H9 (cell line): Measurements from ENCODE around the gene STXBP1. TPM values are rescaled to one million over a fixed set of nuclear protein-coding genes. Genes with fewer than 3 reads are reported as not detected.

Experiments
- DNase-seq: peaks from one replicate; pipeline ENCODE4 v3.0.0-alpha.2; 2017
- H2AFZ ChIP-seq: one replicate; pipeline ENCODE4 v1.6.1; 2013; ENCODE audit warnings: mild to moderate bottlenecking, low read length, control low read depth, moderate library complexity
- H2AK5ac ChIP-seq: 2 replicates; pipeline ENCODE4 v1.6.1; 2013; ENCODE audit warnings: low read length, control low read depth, mixed read lengths; ENCODE audit not compliant: insufficient read length
- H2BK120ac ChIP-seq: one replicate; pipeline ENCODE4 v1.6.1; 2013; ENCODE audit warnings: low read depth, mild to moderate bottlenecking, low read length, control low read depth, inconsistent platforms; ENCODE audit not compliant: poor library complexity, severe bottlenecking
- H2BK12ac ChIP-seq: 2 replicates; pipeline ENCODE4 v1.6.1; 2013; ENCODE audit warnings: low read length, control low read depth, mixed read lengths, low read depth; ENCODE audit not compliant: insufficient read length
- H2BK15ac ChIP-seq: 2 replicates; pipeline ENCODE4 v1.6.1; 2013; ENCODE audit warnings: low read depth, low read length, control low read depth
- H2BK20ac ChIP-seq: one replicate; pipeline ENCODE4 v1.6.1; 2013; ENCODE audit warnings: low read depth, mild to moderate bottlenecking, low read length, control low read depth, inconsistent platforms; ENCODE audit not compliant: poor library complexity, severe bottlenecking
- H2BK5ac ChIP-seq: 2 replicates; pipeline ENCODE4 v1.6.1; 2013; ENCODE audit warnings: low read length, control low read depth, mixed read lengths; ENCODE audit not compliant: insufficient read length
- H3K14ac ChIP-seq: 2 replicates; pipeline ENCODE4 v1.6.1; 2013; ENCODE audit warnings: low read length, control low read depth; ENCODE audit not compliant: insufficient read depth
- H3K18ac ChIP-seq: 2 replicates; pipeline ENCODE4 v1.6.1; 2013; ENCODE audit warnings: low read depth, mild to moderate bottlenecking, mixed read lengths, low read length, control low read depth; ENCODE audit not compliant: insufficient read length
- H3K23ac ChIP-seq: 2 replicates; pipeline ENCODE4 v1.6.1; 2013; ENCODE audit warnings: low read length, control low read depth, mixed read lengths, low read depth; ENCODE audit not compliant: insufficient read length
- H3K23me2 ChIP-seq: 2 replicates; pipeline ENCODE4 v1.6.1; 2013; ENCODE audit warnings: low read depth, mild to moderate bottlenecking, mixed read lengths, low read length, control low read depth; ENCODE audit not compliant: insufficient read length, poor library complexity, severe bottlenecking
- H3K27ac ChIP-seq: 2 replicates; pipeline ENCODE4 v1.5.1; 2013; ENCODE audit warnings: low read length, control low read depth, mixed read lengths, low read depth; ENCODE audit not compliant: insufficient read length
- H3K27me3 ChIP-seq: 2 replicates; pipeline ENCODE4 v1.6.1; 2013; ENCODE audit warnings: low read length, control low read depth, inconsistent platforms; ENCODE audit not compliant: insufficient read depth
- H3K4ac ChIP-seq: 2 replicates; pipeline ENCODE4 v1.6.1; 2013; ENCODE audit warnings: low read depth, mild to moderate bottlenecking, control low read depth, inconsistent platforms, low read length, moderate library complexity
- H3K4me1 ChIP-seq: 2 replicates; pipeline ENCODE4 v1.6.1; 2013; ENCODE audit warnings: low read length, control low read depth, inconsistent platforms; ENCODE audit not compliant: insufficient read depth
- H3K4me2 ChIP-seq: 2 replicates; pipeline ENCODE4 v1.6.1; 2013; ENCODE audit warnings: low read length, control low read depth, mixed read lengths; ENCODE audit not compliant: insufficient read length, insufficient read depth
- H3K56ac ChIP-seq: 2 replicates; pipeline ENCODE4 v1.6.1; 2013; ENCODE audit warnings: low read depth, mild to moderate bottlenecking, mixed read lengths, low read length, control low read depth; ENCODE audit not compliant: insufficient read length
- H3K79me1 ChIP-seq: 2 replicates; pipeline ENCODE4 v1.6.1; 2013; ENCODE audit warnings: low read depth, mild to moderate bottlenecking, moderate library complexity, low read length, control low read depth, inconsistent platforms; ENCODE audit not compliant: insufficient read depth, poor library complexity, severe bottlenecking
- H3K79me2 ChIP-seq: 2 replicates; pipeline ENCODE4 v1.6.1; 2013; ENCODE audit warnings: low read length, control low read depth, inconsistent platforms; ENCODE audit not compliant: insufficient read depth
- H3K9ac ChIP-seq: 2 replicates; pipeline ENCODE4 v1.6.1; 2013; ENCODE audit warnings: low read length, control low read depth, mixed read lengths; ENCODE audit not compliant: insufficient read length; ENCODE audit errors: extremely low read depth
- H3K9me3 ChIP-seq: one replicate; pipeline ENCODE4 v1.6.1; 2013; ENCODE audit warnings: low read depth, low read length, inconsistent platforms; ENCODE audit not compliant: control insufficient read depth
- H3T11ph ChIP-seq: one replicate; pipeline ENCODE4 v1.6.1; 2013; ENCODE audit warnings: mild to moderate bottlenecking, low read length, control low read depth, inconsistent platforms
- H4K20me1 ChIP-seq: one replicate; pipeline ENCODE4 v1.6.1; 2013; ENCODE audit not compliant: control insufficient read depth, insufficient read length, insufficient read depth
- H4K5ac ChIP-seq: 2 replicates; pipeline ENCODE4 v1.6.1; 2013; ENCODE audit warnings: low read depth, mild to moderate bottlenecking, mixed read lengths, low read length, control low read depth; ENCODE audit not compliant: insufficient read length
- H4K8ac ChIP-seq: replicated peaks from 2 replicates; pipeline ENCODE4 v1.6.1; 2013; ENCODE audit warnings: low read length, control low read depth, mixed read lengths, low read depth; ENCODE audit not compliant: insufficient read length
- H4K91ac ChIP-seq: 2 replicates; pipeline ENCODE4 v1.6.1; 2013; ENCODE audit warnings: low read depth, mild to moderate bottlenecking, moderate library complexity, mixed read lengths, low read length, control low read depth; ENCODE audit not compliant: insufficient read length
- H3K27ac Mint-ChIP-seq, 3 experiments: 2 replicates in 2 of 3; 3 replicates in 1 of 3; pipeline ENCODE4 v1.8.0; 2020 to 2021; ENCODE audit warnings: mixed read lengths in 3 of 3, mild to moderate bottlenecking in 1 of 3, moderate library complexity in 1 of 3
- H3K27me3 Mint-ChIP-seq: 2 replicates; pipeline ENCODE4 v1.8.0; 2021; ENCODE audit warnings: low read depth, mild to moderate bottlenecking, moderate library complexity, mixed read lengths
- H3K36me3 Mint-ChIP-seq, 3 experiments: 2 replicates in 2 of 3; 3 replicates in 1 of 3; pipeline ENCODE4 v1.8.0; 2020 to 2021; ENCODE audit warnings: low read depth in 3 of 3, mixed read lengths in 3 of 3; ENCODE audit not compliant: insufficient read depth in 1 of 3
- H3K4me1 Mint-ChIP-seq, 2 experiments: 2 replicates each; pipeline ENCODE4 v1.8.0; 2020; ENCODE audit warnings: mixed read lengths in 2 of 2
- H3K4me3 Mint-ChIP-seq, 2 experiments: 2 replicates in 1 of 2; 3 replicates in 1 of 2; pipeline ENCODE4 v1.8.0; 2020 to 2021; ENCODE audit warnings: mild to moderate bottlenecking in 2 of 2, mixed read lengths in 2 of 2, moderate library complexity in 1 of 2
- H3K9me3 Mint-ChIP-seq, 2 experiments: 2 replicates in 1 of 2; 3 replicates in 1 of 2; pipeline ENCODE4 v1.8.0; 2020; ENCODE audit warnings: mild to moderate bottlenecking in 2 of 2, mixed read lengths in 2 of 2, moderate library complexity in 1 of 2
- WGBS: extraction: QIAGEN DNeasy Blood & Tissue Kit; methylation state at CpG from one replicate; pipeline ENCODE4 v1.1.7; 2013; ENCODE audit warnings: missing lambda C conversion rate, low lambda C conversion rate, mixed read lengths; ENCODE audit not compliant: insufficient read length; ENCODE audit errors: extremely low coverage; 5-methylcytosine and 5-hydroxymethylcytosine counted together
- total RNA-seq: library from RNA; stranded (reverse); gene quantifications from 2 replicates; pipeline ENCODE4 v1.2.1, GENCODE V29; 2021
- TF ChIP-seq, protein P1 (sequence below): fragments of 200-600 bp; sonication (generic); conservative IDR thresholded peaks from 3 replicates; pipeline ENCODE4 v1.8.0; 2021; ENCODE audit warnings: antibody characterized with exemption, mild to moderate bottlenecking

STXBP1 gene
- total RNA-seq, 1 experiment from 2014 or later, result 22.3 TPM

DNA sequence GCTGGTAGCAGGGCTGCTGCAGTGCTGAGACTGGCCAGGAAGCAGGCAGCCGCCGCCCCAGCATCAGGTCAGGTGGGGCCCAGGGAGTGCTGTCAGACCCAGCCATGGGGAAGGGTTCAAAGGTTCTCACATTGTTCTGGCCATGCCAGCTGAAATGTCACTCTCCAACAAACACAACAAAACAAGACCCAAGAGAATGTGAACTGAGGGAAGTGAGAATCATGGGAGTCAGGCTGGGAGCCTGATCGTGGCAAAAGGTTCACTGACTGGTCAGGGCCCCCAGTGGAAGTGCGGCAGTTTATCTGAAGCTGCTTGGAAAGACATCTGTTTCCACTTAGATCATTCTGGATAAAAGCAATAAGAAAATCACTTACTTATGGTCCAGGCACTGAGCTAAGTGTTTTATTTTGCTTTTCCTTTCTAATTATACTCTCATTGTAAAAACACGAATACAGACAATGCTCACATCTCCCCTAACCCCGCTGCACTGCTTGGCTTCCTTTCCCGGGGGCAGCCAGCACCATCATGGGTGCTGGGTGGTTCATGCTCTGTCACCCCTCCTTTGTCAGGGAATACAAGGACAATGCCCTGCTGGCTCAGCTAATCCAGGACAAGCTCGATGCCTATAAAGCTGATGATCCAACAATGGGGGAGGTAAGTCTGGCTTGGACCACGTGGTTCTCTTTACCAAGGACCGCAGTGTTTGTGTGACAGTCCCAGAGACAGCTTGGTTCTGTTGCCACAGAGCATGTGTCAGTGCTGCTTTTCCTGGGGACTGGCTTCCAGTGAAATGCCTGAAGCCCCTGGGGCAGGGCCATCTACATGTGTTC lies 52.8 kb downstream of the STXBP1 start:
- Mint-ChIP-seq H3K9me3 (no peaks in the 10 kb centered on the region), H3K27me3 (no peaks in the 10 kb centered on the region), H3K27ac (peak overlapping the region in 1 of 3 experiments; percentile 17; a peak in 2 of 7 replicates), H3K36me3 (peaks cover 24 to 46% (median 28%) of the 10 kb centered on the region in 3 experiments; a peak in 6 of 7 replicates), H3K4me1 (peaks cover 0 to 6% of the 10 kb centered on the region in 2 experiments; a peak in 2 of 4 replicates), H3K4me3 (no peak overlapping the region; a peak in 1 of 5 replicates)
- Histone ChIP-seq H3K9me3 (no peaks in the 10 kb centered on the region), H3K4me2 (no peak overlapping the region), H3K79me2 (no peaks in the 10 kb centered on the region), H3K4me1 (no peaks in the 10 kb centered on the region), H3K56ac (no peak overlapping the region), H2AFZ (no peak overlapping the region), H3K14ac (no peak overlapping the region), H3T11ph (no peak overlapping the region), H3K79me1 (no peaks in the 10 kb centered on the region), H2BK20ac (no peak overlapping the region), H4K8ac (no peak overlapping the region), H3K18ac (no peak overlapping the region), H3K4ac (no peak overlapping the region), H2BK5ac (no peak overlapping the region), H4K5ac (no peak overlapping the region), H3K23me2 (no peaks in the 10 kb centered on the region), H3K27me3 (no peaks in the 10 kb centered on the region), H2BK12ac (no peak overlapping the region), H4K20me1 (peaks cover 2% of the 10 kb centered on the region), H3K27ac (no peak overlapping the region), H2AK5ac (no peak overlapping the region), H3K9ac (no peak overlapping the region), H2BK120ac (no peak overlapping the region), H3K23ac (no peak overlapping the region), H4K91ac (no peak overlapping the region), H2BK15ac (no peak overlapping the region)
- TF ChIP-seq, protein P1, sequence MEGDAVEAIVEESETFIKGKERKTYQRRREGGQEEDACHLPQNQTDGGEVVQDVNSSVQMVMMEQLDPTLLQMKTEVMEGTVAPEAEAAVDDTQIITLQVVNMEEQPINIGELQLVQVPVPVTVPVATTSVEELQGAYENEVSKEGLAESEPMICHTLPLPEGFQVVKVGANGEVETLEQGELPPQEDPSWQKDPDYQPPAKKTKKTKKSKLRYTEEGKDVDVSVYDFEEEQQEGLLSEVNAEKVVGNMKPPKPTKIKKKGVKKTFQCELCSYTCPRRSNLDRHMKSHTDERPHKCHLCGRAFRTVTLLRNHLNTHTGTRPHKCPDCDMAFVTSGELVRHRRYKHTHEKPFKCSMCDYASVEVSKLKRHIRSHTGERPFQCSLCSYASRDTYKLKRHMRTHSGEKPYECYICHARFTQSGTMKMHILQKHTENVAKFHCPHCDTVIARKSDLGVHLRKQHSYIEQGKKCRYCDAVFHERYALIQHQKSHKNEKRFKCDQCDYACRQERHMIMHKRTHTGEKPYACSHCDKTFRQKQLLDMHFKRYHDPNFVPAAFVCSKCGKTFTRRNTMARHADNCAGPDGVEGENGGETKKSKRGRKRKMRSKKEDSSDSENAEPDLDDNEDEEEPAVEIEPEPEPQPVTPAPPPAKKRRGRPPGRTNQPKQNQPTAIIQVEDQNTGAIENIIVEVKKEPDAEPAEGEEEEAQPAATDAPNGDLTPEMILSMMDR, result no peak
- no CpG with 5 or more reads among the region's 10 CpGs for WGBS
- no peak for DNase-seq
